Testis (tissue), 3 donors: ENCODE data around the gene S100A11. TPM values are rescaled to one million over a fixed set of nuclear protein-coding genes. Genes with fewer than 3 reads are reported as not detected.

ENCODE experiments used
- DNase-seq: peaks from one replicate; pipeline ENCODE4 v3.0.0-alpha.2; 2019
- H3K27ac ChIP-seq, 2 donors: fragments of 200-600 bp; sonication (generic); one replicate each; pipeline ENCODE4 v1.5.1; 2019
- H3K27me3 ChIP-seq: fragments of 200-600 bp; sonication (generic); one replicate; pipeline ENCODE4 v1.5.1; 2019
- H3K36me3 ChIP-seq: fragments of 200-600 bp; sonication (generic); one replicate; pipeline ENCODE4 v1.5.1; 2017; ENCODE audit warnings: low read depth; ENCODE audit errors: missing control alignments
- H3K4me1 ChIP-seq: fragments of 200-600 bp; sonication (generic); one replicate; pipeline ENCODE4 v1.5.1; 2019
- H3K4me3 ChIP-seq, 2 donors: fragments of 200-600 bp; sonication (generic); one replicate each; pipeline ENCODE4 v1.5.1; 2017 to 2019
- H3K9me3 ChIP-seq: fragments of 200-600 bp; sonication (generic); one replicate; pipeline ENCODE4 v1.5.1; 2017
- POLR2A ChIP-seq: fragments of 450-650 bp; IDR thresholded peaks from one replicate; pipeline ENCODE4 v1.6.1; 2017; ENCODE audit warnings: antibody characterized with exemption, mild to moderate bottlenecking, moderate library complexity
- WGBS, 2 donors: methylation state at CpG; one replicate each; pipeline ENCODE4 v1.1.5; 2018; 5-methylcytosine and 5-hydroxymethylcytosine counted together
- intact Hi-C: fragments of 100-400 bp; cut with DNase I; formaldehyde crosslinking; loops from one replicate; pipeline ENCODE4 v1.15.1; 2023; ENCODE audit warnings: low total_unique reads
- polyA plus RNA-seq: library from polyadenylated mRNA; stranded (reverse); fragments of 350-450 nt; fragmentation: Illumina TruSeq; extraction: RNeasy Lipid Tissue Mini Kit (QIAGEN cat#74804); gene quantifications from one replicate; pipeline ENCODE4 v1.2.3, GENCODE V29; 2014; ENCODE audit warnings: low read depth, low replicate concordance; ENCODE audit not compliant: insufficient read depth
- total RNA-seq, 2 donors: library from RNA; depleted of rRNA; stranded (reverse); fragments of >200 nt; gene quantifications; one replicate each; pipeline ENCODE4 v1.2.3, GENCODE V29; 2016
- TF ChIP-seq, protein P1 (sequence below), 3 experiments: fragments of 450-650 bp in 2 of 3; fragments of 200-600 bp in 1 of 3; sonication (generic) in 1 of 3; IDR thresholded peaks; one replicate each; pipeline ENCODE4 v1.5.1; 2016 to 2019; ENCODE audit warnings: antibody characterized with exemption in 3 of 3, mild to moderate bottlenecking in 2 of 3, moderate library complexity in 1 of 3

The S100A11 gene
- total and polyA plus RNA-seq, 3 donors from 2014 or later = 80.2 to 275 (median 86.9) TPM

DNA sequence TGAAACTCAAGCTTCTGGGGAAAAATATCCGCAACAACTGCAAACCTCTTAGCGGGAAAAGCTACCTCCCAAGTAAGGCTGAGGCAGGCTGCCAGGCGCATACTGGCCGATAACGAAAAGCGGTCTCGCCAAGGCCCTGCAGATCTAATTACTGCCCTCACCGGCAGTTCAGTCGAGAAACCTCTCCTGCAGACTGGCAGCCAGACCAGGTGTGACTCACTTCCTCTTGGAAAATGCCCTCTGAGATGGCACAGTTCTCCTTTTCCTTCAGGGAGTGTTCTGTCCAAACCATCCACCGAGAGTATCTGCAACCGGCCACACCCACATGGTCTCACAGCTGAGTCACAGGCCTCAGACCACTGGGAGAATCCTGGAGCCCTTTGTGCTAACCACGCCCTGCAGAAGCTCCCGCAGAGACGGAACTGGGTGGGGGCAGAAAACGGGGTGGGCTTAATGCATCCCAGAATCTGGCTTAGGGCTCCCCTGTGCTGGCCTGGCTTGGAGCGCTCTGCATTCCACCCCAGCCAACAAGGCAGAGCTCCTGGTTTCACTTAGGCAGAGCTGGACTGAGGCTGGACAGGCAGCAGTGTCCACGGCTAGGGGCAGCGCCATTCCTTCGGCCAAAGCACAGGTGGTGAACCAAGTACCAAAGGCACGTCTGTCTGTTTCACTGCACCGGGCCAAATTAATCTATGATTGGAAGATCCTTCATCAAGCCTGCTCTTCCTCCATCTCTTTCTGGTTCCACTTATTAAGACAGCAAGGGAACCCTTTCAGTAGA is 44.3 kb downstream of the S100A11 start:
- peak; percentile 90 for DNase-seq
- H3K4me1 ChIP-seq = peaks cover 47% of the 10 kb centered on the region
- peak overlapping the region; percentile 68 to 92 for H3K4me3 ChIP-seq
- TF ChIP-seq, protein P1, sequence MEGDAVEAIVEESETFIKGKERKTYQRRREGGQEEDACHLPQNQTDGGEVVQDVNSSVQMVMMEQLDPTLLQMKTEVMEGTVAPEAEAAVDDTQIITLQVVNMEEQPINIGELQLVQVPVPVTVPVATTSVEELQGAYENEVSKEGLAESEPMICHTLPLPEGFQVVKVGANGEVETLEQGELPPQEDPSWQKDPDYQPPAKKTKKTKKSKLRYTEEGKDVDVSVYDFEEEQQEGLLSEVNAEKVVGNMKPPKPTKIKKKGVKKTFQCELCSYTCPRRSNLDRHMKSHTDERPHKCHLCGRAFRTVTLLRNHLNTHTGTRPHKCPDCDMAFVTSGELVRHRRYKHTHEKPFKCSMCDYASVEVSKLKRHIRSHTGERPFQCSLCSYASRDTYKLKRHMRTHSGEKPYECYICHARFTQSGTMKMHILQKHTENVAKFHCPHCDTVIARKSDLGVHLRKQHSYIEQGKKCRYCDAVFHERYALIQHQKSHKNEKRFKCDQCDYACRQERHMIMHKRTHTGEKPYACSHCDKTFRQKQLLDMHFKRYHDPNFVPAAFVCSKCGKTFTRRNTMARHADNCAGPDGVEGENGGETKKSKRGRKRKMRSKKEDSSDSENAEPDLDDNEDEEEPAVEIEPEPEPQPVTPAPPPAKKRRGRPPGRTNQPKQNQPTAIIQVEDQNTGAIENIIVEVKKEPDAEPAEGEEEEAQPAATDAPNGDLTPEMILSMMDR (IDR thresholded peaks at IDR 0.05) = no peak
- no peak for TF ChIP-seq POLR2A
- no peaks in the 10 kb centered on the region for H3K9me3 ChIP-seq
- H3K27ac ChIP-seq = peak overlapping the region; percentile 84 to 88
- H3K27me3 ChIP-seq = no peaks in the 10 kb centered on the region
- 29 to 33% methylated on average over 20 to 21 of the region's 21 CpGs for WGBS, 2 donors
- H3K36me3 ChIP-seq = no peaks in the 10 kb centered on the region
- intact Hi-C loops = no loop called here

DNA sequence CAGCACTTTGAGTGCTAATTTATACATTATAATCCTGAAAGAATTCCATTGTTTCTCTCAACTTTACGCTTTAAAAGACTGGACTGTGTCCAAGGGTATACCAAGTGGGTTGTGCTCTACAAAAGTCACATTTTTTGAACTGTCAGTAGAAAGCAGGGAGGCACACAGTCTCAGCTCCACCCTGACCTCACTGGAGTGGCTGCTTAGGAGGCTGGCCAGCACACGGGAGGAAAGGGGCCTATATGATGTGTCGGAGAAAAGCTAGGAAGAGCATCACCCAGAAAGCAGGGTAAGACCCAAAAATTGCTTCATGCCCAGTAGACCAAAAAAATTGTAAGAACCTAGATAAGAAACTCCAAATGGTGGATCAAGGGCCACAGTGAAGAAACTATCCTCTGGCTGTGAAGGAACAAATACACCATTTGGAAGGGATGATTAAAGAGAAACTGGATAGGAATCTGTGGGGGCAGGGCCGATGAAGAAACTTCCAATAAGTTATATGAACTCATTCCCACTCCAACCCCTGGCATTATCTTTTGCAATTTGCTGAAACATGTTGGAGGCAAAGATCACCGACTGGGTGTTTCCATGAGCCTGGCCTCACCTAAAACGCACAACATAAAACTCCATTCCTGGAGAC is 45.0 kb downstream of the S100A11 start:
- H3K36me3 ChIP-seq = no peaks in the 10 kb centered on the region
- 30 to 38% methylated on average over 6 of the region's 6 CpGs for WGBS, 2 donors
- peak overlapping the region; percentile 60 to 88 for H3K27ac ChIP-seq
- no peaks in the 10 kb centered on the region for H3K9me3 ChIP-seq
- intact Hi-C loops = no loop called here
- peaks cover 47% of the 10 kb centered on the region for H3K4me1 ChIP-seq
- peak overlapping the region in 1 of 2 donors; percentile 92 for H3K4me3 ChIP-seq
- no peaks in the 10 kb centered on the region for H3K27me3 ChIP-seq
- TF ChIP-seq POLR2A = no peak
- TF ChIP-seq, protein P1 (IDR thresholded peaks at IDR 0.05) = no peak
- no peak for DNase-seq

DNA sequence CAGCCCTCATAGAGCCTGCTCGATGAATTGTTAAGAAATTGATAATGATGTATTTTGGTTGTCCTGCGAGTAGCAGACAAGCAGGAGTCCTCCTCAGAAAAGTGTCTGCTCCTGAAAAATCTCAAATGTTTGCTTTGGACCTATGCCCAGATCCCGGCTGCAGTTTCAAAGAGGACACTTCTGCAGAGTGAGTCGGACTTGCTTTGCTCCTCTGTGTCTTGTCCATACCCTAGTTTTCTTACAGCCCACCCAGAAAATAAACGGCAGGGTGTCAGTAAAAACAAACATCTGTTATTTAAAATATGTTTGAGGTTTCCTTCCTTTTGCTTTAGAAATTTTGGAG is 46.0 kb downstream of the S100A11 start:
- WGBS, 2 donors = 9 to 14% methylated on average over 5 of the region's 5 CpGs
- peak; percentile 72 for DNase-seq
- no peak overlapping the region for H3K27ac ChIP-seq
- no peaks in the 10 kb centered on the region for H3K27me3 ChIP-seq
- no peak overlapping the region for H3K4me3 ChIP-seq
- no peaks in the 10 kb centered on the region for H3K9me3 ChIP-seq
- intact Hi-C loops = no loop called here
- no peaks in the 10 kb centered on the region for H3K36me3 ChIP-seq
- peaks cover 47% of the 10 kb centered on the region for H3K4me1 ChIP-seq
- TF ChIP-seq POLR2A = no peak
- TF ChIP-seq, protein P1 (IDR thresholded peaks at IDR 0.05) = no peak

DNA sequence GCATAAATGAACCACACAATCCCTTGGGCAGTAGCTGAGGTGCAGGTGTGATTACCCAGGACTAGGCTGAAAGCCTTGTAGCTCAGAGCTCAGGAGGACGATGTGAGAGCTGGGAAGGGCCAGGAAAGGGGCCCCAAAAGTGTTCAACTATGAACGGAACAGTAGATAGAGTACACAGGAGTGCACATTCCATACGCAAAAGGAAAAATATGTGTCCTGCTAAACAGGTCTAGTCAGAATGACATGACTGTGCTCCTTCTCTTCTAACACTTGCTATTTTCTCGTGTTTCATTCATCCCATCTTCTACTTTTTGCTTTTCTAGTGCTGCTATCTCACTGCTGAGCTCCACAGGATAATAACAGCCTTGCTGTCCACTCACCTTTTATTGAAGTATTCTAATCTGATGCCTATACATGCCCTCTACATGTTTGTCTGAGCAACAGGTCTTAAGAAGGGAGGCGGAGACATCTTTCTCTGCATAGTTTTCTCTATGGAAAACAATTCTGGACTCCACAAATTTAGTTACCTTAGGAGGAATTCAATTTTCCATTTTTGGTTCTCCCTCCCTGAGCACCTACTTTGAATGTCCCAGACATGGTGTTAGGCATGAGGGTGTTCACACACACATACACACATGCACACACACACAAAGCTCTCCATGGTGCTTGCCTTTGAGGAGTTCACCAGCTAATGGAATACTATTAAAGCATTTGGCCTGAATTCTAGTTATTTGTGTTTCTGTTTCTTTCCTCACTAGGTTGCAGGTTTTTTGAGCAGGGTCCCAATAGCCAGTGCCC is 46.5 kb downstream of the S100A11 start:
- DNase-seq = no peak
- intact Hi-C loops = no loop called here
- WGBS, 2 donors = 66 to 76% methylated on average over 5 of the region's 5 CpGs
- no peak overlapping the region for H3K4me3 ChIP-seq
- no peaks in the 10 kb centered on the region for H3K9me3 ChIP-seq
- no peaks in the 10 kb centered on the region for H3K36me3 ChIP-seq
- peaks cover 47% of the 10 kb centered on the region for H3K4me1 ChIP-seq
- no peak overlapping the region for H3K27ac ChIP-seq
- no peaks in the 10 kb centered on the region for H3K27me3 ChIP-seq
- no peak for TF ChIP-seq POLR2A
- TF ChIP-seq, protein P1 (IDR thresholded peaks at IDR 0.05) = no peak
